Fibroblast of the aortic adventitia (primary cell): ENCODE measurements around the gene COLQ. TPM values are rescaled to one million over a fixed set of nuclear protein-coding genes. Genes with fewer than 3 reads are reported as not detected.
A peak's percentile ranks its signal among the peaks of the same experiment; 100 is the strongest.
"Not testable (repeated sequence)": the region's sequence is repeated elsewhere in the genome, so short reads cannot be mapped to it uniquely, and the experiment has no call there.

Experiments used
- DNase-seq: peaks from one replicate; pipeline ENCODE4 v3.0.0-alpha.2; 2010; ENCODE audit warnings: low read depth
- H3K4me3 ChIP-seq: 2 replicates; pipeline ENCODE4 v1.5.1; 2011; ENCODE audit warnings: low read depth, mild to moderate bottlenecking, control low read depth, low read length, moderate library complexity
- total RNA-seq: library from RNA; depleted of rRNA; stranded (reverse); fragments of >200 nt; gene quantifications from 2 replicates; pipeline ENCODE4 v1.2.3, GENCODE V29; 2012; ENCODE audit warnings: low replicate concordance
- TF ChIP-seq, protein P1 (sequence below): IDR thresholded peaks from 2 replicates; pipeline ENCODE4 v1.5.1; 2011; ENCODE audit warnings: mild to moderate bottlenecking, low read length, control low read depth, inconsistent platforms; ENCODE audit not compliant: insufficient read depth

Gene COLQ
- total RNA-seq, 1 donor: 1.8 TPM

DNA sequence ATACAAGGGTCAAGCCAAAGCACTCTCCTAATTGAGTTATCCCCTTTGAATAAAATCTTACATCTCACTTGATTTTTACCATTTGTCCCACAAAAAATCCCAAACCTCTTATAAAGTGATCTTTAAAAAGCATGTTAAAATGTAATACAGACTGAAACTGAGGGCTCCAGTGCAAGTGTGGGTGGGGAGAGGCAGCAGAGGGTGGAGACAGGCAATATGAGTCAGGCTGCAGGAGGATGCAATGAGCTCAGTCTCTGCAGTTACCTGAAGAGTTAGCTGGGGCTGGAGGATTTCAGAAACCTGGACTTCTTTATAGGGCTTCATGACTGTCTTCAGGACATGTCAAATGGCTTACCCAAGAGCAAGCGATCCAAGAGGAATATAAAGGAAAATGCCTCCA is 14.2 kb upstream of the COLQ start:
- DNase-seq: no peak
- H3K4me3 ChIP-seq: no peak overlapping the region
- TF ChIP-seq, protein P1, sequence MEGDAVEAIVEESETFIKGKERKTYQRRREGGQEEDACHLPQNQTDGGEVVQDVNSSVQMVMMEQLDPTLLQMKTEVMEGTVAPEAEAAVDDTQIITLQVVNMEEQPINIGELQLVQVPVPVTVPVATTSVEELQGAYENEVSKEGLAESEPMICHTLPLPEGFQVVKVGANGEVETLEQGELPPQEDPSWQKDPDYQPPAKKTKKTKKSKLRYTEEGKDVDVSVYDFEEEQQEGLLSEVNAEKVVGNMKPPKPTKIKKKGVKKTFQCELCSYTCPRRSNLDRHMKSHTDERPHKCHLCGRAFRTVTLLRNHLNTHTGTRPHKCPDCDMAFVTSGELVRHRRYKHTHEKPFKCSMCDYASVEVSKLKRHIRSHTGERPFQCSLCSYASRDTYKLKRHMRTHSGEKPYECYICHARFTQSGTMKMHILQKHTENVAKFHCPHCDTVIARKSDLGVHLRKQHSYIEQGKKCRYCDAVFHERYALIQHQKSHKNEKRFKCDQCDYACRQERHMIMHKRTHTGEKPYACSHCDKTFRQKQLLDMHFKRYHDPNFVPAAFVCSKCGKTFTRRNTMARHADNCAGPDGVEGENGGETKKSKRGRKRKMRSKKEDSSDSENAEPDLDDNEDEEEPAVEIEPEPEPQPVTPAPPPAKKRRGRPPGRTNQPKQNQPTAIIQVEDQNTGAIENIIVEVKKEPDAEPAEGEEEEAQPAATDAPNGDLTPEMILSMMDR: no peak

DNA sequence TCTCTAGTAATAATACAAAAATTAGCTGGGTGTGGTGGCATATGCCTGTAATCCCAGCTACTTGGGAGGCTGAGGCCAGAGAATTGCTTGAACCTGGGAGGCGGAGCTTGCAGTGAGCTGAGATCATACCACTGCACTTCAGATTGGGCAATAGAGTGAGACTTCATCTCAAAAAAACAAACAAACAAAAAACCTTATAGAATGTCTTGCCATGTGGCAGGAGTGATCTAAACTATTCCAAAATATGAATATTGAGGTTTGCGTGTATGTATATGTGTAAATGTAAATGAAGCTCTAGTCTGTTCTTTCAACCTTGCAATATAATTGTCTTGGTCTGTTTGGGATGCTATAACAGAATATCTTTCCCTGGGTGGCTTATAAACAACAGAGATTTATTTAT is 11.1 kb upstream of the COLQ start:
- H3K4me3 ChIP-seq, DNase-seq: not testable (repeated sequence)

DNA sequence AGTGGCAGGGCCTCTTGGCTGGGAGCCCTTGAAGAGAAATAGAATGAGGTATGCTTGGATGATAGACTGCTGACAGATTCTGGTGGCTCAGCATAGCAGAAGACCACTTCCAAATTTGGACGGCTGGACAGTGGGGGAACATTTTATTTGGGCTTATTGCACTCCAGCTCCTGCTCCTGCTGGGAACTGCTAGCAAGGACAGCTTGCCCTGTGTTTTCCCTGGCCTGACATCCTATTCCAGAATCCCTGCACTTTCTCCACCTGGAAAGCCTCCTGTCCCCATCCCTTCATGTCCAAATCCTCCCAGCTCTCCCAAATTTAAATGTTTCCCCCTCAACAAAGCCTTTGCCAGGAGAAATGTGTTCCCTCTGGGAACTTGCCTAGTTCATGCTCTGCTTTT is 9.8 kb upstream of the COLQ start:
- DNase-seq: no peak
- H3K4me3 ChIP-seq: no peak overlapping the region
- TF ChIP-seq, protein P1: no peak

DNA sequence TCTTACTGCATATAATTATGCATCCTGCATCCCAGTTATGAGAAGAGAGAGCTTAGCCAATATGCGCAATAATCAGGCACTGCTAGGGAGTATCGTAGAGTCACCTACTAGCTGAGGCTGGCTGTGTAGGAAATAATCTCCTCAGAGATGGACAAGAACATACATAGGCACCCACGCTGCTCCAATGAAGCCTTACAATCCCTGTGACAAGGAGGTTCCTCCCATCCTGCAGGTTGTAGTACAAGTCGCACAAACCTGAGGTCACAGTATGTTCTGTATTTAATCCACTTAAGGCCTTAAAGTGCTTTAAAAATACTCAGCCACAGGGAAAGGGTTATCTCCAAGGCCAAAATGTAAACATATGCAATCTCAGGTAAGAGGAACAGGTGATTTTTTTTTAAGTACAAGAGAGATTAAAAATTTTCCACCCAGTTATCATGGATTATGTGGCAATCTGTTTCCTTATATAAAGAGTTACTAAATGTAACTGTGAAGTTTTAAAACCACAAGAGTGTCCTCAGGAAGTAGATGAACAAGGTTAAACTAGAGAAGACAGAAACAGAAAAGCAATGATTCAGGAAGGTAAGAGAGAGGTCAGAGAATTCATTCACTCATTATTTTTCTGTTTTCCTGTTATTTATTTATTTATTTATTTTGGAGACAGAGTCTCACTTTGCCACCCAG is 7.5 kb upstream of the COLQ start:
- H3K4me3 ChIP-seq: no peak overlapping the region
- DNase-seq: no peak
- TF ChIP-seq, protein P1: no peak

DNA sequence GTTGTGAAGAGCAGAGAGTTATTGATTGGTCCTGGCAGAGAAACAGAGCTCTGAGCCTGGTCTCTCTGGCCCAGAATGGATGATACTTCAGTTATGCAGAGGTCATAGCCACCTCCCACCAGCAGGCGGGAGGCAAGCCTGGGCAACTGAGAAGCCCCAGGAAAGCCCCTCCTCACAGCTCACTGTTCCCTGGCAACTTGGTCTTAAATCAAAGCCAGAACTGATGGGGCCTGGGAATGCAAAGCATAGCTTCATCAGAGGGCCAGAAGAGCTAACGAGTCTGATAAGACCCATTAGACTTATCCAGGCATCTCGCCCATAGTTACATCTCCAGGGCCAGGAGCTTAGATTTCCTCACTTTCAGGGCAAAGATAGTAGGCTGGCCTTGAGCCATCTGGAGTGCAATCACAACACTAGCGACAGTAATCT is 5.5 kb upstream of the COLQ start:
- H3K4me3 ChIP-seq: no peak overlapping the region
- peak; percentile 88 for DNase-seq
- TF ChIP-seq, protein P1: peak; percentile 66

DNA sequence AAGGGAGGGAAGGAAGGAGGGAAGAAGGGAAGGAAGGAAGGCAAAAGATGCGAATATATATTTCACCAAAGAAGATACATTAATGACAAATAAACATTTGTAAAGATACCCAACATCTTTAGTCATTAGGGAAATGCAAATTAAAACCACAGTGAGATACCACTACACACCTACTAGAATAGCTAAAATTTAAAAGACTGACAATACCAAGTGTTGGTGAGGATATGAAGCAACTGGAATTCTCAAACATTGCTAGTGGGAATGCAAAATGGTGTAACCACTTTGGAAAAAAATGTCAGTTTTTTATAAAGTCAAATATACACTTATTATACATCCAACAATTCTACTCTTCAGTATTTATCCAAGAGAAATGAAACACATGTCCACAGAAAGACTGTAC is 4.3 kb upstream of the COLQ start:
- no peak for DNase-seq
- TF ChIP-seq, protein P1: no peak
- H3K4me3 ChIP-seq: no peak overlapping the region

DNA sequence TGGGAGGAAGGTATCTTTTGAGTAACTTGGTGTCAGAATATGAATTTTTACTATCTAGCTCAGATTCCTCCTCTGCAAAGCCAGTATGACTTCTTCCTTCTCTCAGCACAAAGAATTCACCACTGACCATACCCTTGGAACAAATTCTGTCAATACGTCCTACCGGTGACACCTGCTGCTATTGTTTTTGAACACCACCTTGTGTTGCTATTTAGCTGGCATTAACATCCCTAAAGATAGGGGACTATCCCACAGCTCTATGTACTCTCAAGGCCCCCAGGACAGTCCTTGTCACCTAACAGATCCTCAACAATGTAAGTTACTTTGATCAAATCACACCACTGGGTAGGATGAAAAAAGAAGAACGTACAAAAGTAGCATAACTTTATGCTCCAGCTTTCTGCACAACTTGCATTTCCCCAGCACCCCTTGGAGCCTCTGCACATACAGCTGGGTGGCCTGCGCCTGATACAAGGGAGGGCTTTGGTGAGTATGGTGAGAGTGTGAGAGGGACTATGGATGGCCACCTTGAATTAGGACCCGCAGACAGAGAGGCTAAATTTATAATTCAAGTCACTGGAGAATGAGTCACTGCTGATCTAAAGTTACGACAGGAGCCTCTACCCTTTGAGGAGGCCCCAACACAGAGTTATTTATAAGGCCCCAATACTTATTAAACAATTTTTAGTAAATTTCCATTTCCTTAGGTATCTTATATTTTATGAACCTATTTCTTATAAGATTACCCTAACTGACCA is 2.3 kb upstream of the COLQ start:
- DNase-seq: no peak
- TF ChIP-seq, protein P1: no peak
- H3K4me3 ChIP-seq: no peak overlapping the region
